VCaP (cell line): ENCODE data around the gene DEDD.
A peak's percentile ranks its signal among the peaks of the same experiment; 100 is the strongest.

ENCODE experiments used
- H3K27ac ChIP-seq: fragments of 450-650 bp; 2 replicates; pipeline ENCODE4 v1.5.1; 2017
- CTCF ChIP-seq: fragments of 450-650 bp; conservative IDR thresholded peaks from 2 replicates; pipeline ENCODE4 v1.5.1; 2017; ENCODE audit warnings: mild to moderate bottlenecking, moderate library complexity

Gene DEDD

GRCh38 chr1:161076410-161076809, 56.1 kb downstream of the DEDD start:
- no peak for TF ChIP-seq CTCF
- H3K27ac ChIP-seq: no peak overlapping the region

GRCh38 chr1:161074676-161075368, 57.6 kb downstream of the DEDD start:
- no peak overlapping the region for H3K27ac ChIP-seq
- TF ChIP-seq CTCF: no peak

GRCh38 chr1:161073474-161074121, 58.9 kb downstream of the DEDD start:
- no peak for TF ChIP-seq CTCF

GRCh38 chr1:161072751-161073449, 59.6 kb downstream of the DEDD start:
- H3K27ac ChIP-seq: no peak overlapping the region
- TF ChIP-seq CTCF: no peak

More at GRCh38 chr1:161073474-161074121, 58.9 kb downstream of the DEDD start:
- H3K27ac ChIP-seq: no peak overlapping the region

GRCh38 chr1:161071886-161072371, 60.5 kb downstream of the DEDD start:
- no peak overlapping the region for H3K27ac ChIP-seq
- TF ChIP-seq CTCF: peak; percentile 73
